CD4-positive, alpha-beta T cell (primary cell): ENCODE data around the gene ZNF831. TPM values are rescaled to one million over a fixed set of nuclear protein-coding genes. Genes with fewer than 3 reads are reported as not detected.

Experiments
- ATAC-seq: fragments of 200-7000 bp; cut with Tn5 transposase; one replicate; pipeline ENCODE4 v1.10.0; 2022; ENCODE audit warnings: mild to moderate bottlenecking; ENCODE audit not compliant: poor library complexity
- CTCF ChIA-PET: fragments of 350-600 bp; sonication (Branson Sonifier 250); formaldehyde crosslinking; loops from one replicate; lab custom pipeline; 2021; ENCODE audit warnings: antibody characterized with exemption, inconsistent platforms; lab: Charles Lee
- POLR2A ChIA-PET: fragments of 350-600 bp; sonication (Branson Sonifier 250); formaldehyde crosslinking; loops from one replicate; lab custom pipeline; 2021; ENCODE audit warnings: antibody characterized with exemption, inconsistent platforms; lab: Charles Lee
- DNase-seq, 14 experiments: peaks; one replicate each; pipeline ENCODE4 v3.0.0-alpha.2; 2013 to 2020; ENCODE audit warnings: mixed read lengths in 2 of 14
- H3K27ac ChIP-seq, 2 donors: one replicate each; pipeline versions ENCODE4 v1.5.1 to v1.7.0; 2013; ENCODE audit warnings: low read length in 2 of 2, low read depth in 1 of 2, mild to moderate bottlenecking in 1 of 2
- H3K27me3 ChIP-seq, 2 experiments: 1 replicate in 1 of 2; 2 replicates in 1 of 2; pipeline versions ENCODE4 v1.6.1 to v1.7.0; 2013; ENCODE audit warnings: low read length in 2 of 2, control low read depth in 1 of 2, mild to moderate bottlenecking in 1 of 2, moderate library complexity in 1 of 2; ENCODE audit not compliant: insufficient read depth in 2 of 2, control insufficient read depth in 1 of 2
- H3K36me3 ChIP-seq: one replicate; pipeline ENCODE4 v1.6.1; 2013; ENCODE audit warnings: low read length, control low read depth; ENCODE audit not compliant: insufficient read depth
- H3K4me1 ChIP-seq: one replicate; pipeline ENCODE4 v1.6.1; 2013; ENCODE audit warnings: low read length, control low read depth; ENCODE audit not compliant: insufficient read depth
- H3K4me3 ChIP-seq: one replicate; pipeline ENCODE4 v1.5.1; 2013; ENCODE audit warnings: mild to moderate bottlenecking, low read length, moderate library complexity
- H3K9me3 ChIP-seq, 2 experiments: 1 replicate in 1 of 2; 2 replicates in 1 of 2; pipeline versions ENCODE4 v1.6.1 to v1.7.0; 2013; ENCODE audit warnings: low read length in 2 of 2, mild to moderate bottlenecking in 2 of 2, control low read depth in 1 of 2, moderate library complexity in 1 of 2; ENCODE audit not compliant: control insufficient read depth in 1 of 2, insufficient read depth in 1 of 2
- H3K27ac Mint-ChIP-seq: one replicate; pipeline ENCODE4 v1.8.0; 2020; ENCODE audit warnings: mixed read lengths
- H3K27me3 Mint-ChIP-seq: one replicate; pipeline ENCODE4 v1.8.0; 2021; ENCODE audit warnings: mixed read lengths
- H3K36me3 Mint-ChIP-seq: one replicate; pipeline ENCODE4 v1.8.0; 2021; ENCODE audit warnings: low read depth, mixed read lengths
- H3K4me1 Mint-ChIP-seq: one replicate; pipeline ENCODE4 v1.8.0; 2021; ENCODE audit warnings: low read depth, mixed read lengths
- H3K4me3 Mint-ChIP-seq: one replicate; pipeline ENCODE4 v1.8.0; 2020; ENCODE audit warnings: mild to moderate bottlenecking, mixed read lengths
- H3K9me3 Mint-ChIP-seq: one replicate; pipeline ENCODE4 v1.8.0; 2020; ENCODE audit warnings: mixed read lengths
- intact Hi-C, 2 experiments: fragments of 100-400 bp; cut with DNase I in 1 of 2; cut with micrococcal nuclease in 1 of 2; formaldehyde crosslinking; loops; one replicate each; pipeline versions ENCODE4 v1.15.1 to v1.9.0; 2023 to 2025; cut with DNase I, micrococcal nuclease
- total RNA-seq, 174 experiments: library from RNA in 2 of 174; stranded (reverse) in 2 of 174; gene quantifications; one replicate each; pipeline ENCODE4 v1.2.3 and lab custom pipeline; 2021 to 2026
- TF ChIP-seq, protein P1 (sequence below): fragments of 200-600 bp; IDR thresholded peaks from one replicate; pipeline ENCODE4 v1.8.0; 2022; ENCODE audit warnings: antibody characterized with exemption, mild to moderate bottlenecking

Gene ZNF831
- total RNA-seq, 2 experiments from 2014 or later, result 24.9 to 25.9 TPM

DNA sequence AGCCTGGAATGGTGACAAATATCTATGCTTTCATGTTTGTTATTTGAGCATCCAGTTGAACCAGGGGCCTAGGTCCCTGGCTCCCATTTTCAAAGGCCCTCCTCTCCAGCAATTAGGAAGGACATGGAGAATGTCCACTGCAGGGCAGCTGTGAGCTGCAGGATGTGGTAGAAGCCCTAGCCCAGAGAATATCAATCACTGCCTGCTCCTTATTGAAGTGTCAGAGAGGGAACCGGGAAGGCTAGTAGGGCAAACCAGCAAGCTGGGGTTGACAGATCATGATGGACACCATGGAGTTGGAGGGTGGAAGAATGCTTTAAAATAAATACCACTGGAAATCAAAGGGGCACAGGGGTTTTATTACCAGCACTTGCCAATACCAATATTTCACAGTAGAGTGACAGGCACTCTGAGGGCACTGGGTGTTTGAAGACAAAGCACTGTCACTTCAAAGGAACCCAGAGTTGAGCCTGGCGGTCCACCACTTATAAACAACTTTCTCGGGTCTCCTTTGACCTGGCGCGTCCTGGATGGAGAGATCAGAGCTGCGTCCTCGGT is 47.7 kb downstream of the ZNF831 start:
- Histone ChIP-seq H3K4me3 (no peak overlapping the region), H3K27ac (no peak overlapping the region), H3K36me3 (peaks cover 90% of the 10 kb centered on the region), H3K9me3 (no peaks in the 10 kb centered on the region), H3K27me3 (no peaks in the 10 kb centered on the region), H3K4me1 (peaks cover 17% of the 10 kb centered on the region)
- TF ChIP-seq, protein P1, sequence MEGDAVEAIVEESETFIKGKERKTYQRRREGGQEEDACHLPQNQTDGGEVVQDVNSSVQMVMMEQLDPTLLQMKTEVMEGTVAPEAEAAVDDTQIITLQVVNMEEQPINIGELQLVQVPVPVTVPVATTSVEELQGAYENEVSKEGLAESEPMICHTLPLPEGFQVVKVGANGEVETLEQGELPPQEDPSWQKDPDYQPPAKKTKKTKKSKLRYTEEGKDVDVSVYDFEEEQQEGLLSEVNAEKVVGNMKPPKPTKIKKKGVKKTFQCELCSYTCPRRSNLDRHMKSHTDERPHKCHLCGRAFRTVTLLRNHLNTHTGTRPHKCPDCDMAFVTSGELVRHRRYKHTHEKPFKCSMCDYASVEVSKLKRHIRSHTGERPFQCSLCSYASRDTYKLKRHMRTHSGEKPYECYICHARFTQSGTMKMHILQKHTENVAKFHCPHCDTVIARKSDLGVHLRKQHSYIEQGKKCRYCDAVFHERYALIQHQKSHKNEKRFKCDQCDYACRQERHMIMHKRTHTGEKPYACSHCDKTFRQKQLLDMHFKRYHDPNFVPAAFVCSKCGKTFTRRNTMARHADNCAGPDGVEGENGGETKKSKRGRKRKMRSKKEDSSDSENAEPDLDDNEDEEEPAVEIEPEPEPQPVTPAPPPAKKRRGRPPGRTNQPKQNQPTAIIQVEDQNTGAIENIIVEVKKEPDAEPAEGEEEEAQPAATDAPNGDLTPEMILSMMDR, result no peak
- ChIA-PET POLR2A (no interaction called here), CTCF (interaction anchor here (1.8 to 3.6 kb wide), 2 partner anchors 11 to 124 kb away, joined by 6 to 10 read pairs; no protein-coding TSS in a partner anchor)
- intact Hi-C loops, result no loop called here
- Mint-ChIP-seq H3K27me3 (no peaks in the 10 kb centered on the region), H3K4me1 (peaks cover 22% of the 10 kb centered on the region), H3K9me3 (no peaks in the 10 kb centered on the region), H3K4me3 (no peak overlapping the region), H3K27ac (no peak overlapping the region), H3K36me3 (peaks cover 84% of the 10 kb centered on the region)
- DNase-seq (no peak), ATAC-seq (no peak)

DNA sequence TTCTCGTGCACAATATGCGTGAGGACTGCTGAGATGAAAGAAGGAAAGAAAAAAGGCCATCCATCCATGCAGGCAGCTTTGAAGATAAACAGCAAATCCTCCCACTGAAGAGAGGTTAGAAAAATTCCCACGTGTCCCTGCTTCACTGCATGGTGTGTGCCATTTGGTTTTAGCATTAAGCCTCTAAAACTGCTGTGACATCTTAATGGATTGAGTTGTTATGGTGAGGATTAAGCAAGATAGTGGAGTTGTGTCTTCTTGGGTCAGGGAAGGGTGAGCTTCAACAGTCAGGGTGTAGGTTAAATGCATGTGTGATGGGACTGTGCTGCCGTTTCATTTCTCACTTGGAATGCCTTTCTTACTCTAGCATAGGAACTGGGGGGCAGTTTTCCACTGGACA is 50.5 kb downstream of the ZNF831 start:
- Mint-ChIP-seq H3K36me3 (peaks cover 85% of the 10 kb centered on the region), H3K4me3 (no peak overlapping the region), H3K4me1 (peaks cover 6% of the 10 kb centered on the region), H3K27me3 (no peaks in the 10 kb centered on the region), H3K9me3 (no peaks in the 10 kb centered on the region), H3K27ac (peak overlapping the region; percentile 47)
- Histone ChIP-seq H3K4me3 (no peak overlapping the region), H3K4me1 (no peaks in the 10 kb centered on the region), H3K9me3 (no peaks in the 10 kb centered on the region), H3K27me3 (no peaks in the 10 kb centered on the region), H3K36me3 (peaks cover 83% of the 10 kb centered on the region), H3K27ac (no peak overlapping the region)
- TF ChIP-seq, protein P1, result no peak
- POLR2A ChIA-PET, result interaction anchor here (0.6 kb wide), 1 partner anchor 118 kb away, joined by 4 read pairs; no protein-coding TSS in a partner anchor
- DNase-seq (no peak), ATAC-seq (no peak)
- CTCF ChIA-PET, result interaction anchor here (1.1 to 3.6 kb wide), 2 partner anchors 9 to 127 kb away, joined by 3 to 10 read pairs; no protein-coding TSS in a partner anchor
- intact Hi-C loops, result no loop called here

- no peak overlapping the region for H3K4me3 Mint-ChIP-seq
- ATAC-seq (no peak), DNase-seq (no peak)
- Histone ChIP-seq H3K36me3 (peaks cover 75% of the 10 kb centered on the region), H3K9me3 (no peaks in the 10 kb centered on the region), H3K4me3 (no peak overlapping the region), H3K27ac (no peak overlapping the region), H3K4me1 (no peaks in the 10 kb centered on the region), H3K27me3 (no peaks in the 10 kb centered on the region)
- ChIA-PET POLR2A (interaction anchor here (0.5 to 1.0 kb wide), 2 partner anchors 38 to 558 kb away, joined by 3 read pairs; no protein-coding TSS in a partner anchor), CTCF (interaction anchor here (1.0 to 3.6 kb wide), 3 partner anchors 8 to 127 kb away, joined by 3 to 10 read pairs (median 3); no protein-coding TSS in a partner anchor)
- H3K9me3 Mint-ChIP-seq, result no peaks in the 10 kb centered on the region
- intact Hi-C loops, result no loop called here
- H3K36me3 Mint-ChIP-seq, result peaks cover 77% of the 10 kb centered on the region
- peak overlapping the region; percentile 47 for H3K27ac Mint-ChIP-seq
- H3K27me3 Mint-ChIP-seq, result no peaks in the 10 kb centered on the region
- peaks cover 10% of the 10 kb centered on the region for H3K4me1 Mint-ChIP-seq
- TF ChIP-seq, protein P1, result no peak
These were observed 51.3 kb downstream of the ZNF831 start for GRCh38 chr20:59214606-59215547.
